Erythroblast (primary cell): ENCODE measurements around the gene DDX27.

Source experiments
- GATA1 ChIP-seq: IDR thresholded peaks from 2 replicates; pipeline ENCODE4 v1.6.1; 2011; ENCODE audit warnings: low read depth, mild to moderate bottlenecking, control low read depth, low read length, moderate library complexity
- POLR2A ChIP-seq: IDR thresholded peaks from 2 replicates; pipeline ENCODE4 v1.6.1; 2011; ENCODE audit warnings: mild to moderate bottlenecking, low read length

GRCh38 chr20:49174183-49174582 lies 45.0 kb upstream of the DDX27 start:
- TF ChIP-seq POLR2A = no peak
- TF ChIP-seq GATA1 = no peak
